GM12801 (cell line): ENCODE data around the gene C6orf136.

Experiments
- CTCF ChIP-seq: IDR thresholded peaks from one replicate; pipeline ENCODE4 v1.5.1; 2011; ENCODE audit warnings: control low read depth; ENCODE audit not compliant: insufficient read length; ENCODE audit errors: extremely low read depth

C6orf136 gene

GRCh38 chr6:30689022-30689865 lies 42.3 kb downstream of the C6orf136 start:
- TF ChIP-seq CTCF, result no peak

- TF ChIP-seq CTCF, result no peak
Observed at GRCh38 chr6:30689985-30690384, 43.1 kb downstream of the C6orf136 start.

GRCh38 chr6:30690403-30691207 lies 43.7 kb downstream of the C6orf136 start, which contains the start of gene NRM:
Gene NRM, minus strand, starts transcription at chr6:30690984. Its CDS starts 10 bp downstream, at chr6:30690974.
- TF ChIP-seq CTCF, result no peak

GRCh38 chr6:30691208-30691847 lies 44.4 kb downstream of the C6orf136 start:
- no peak for TF ChIP-seq CTCF

GRCh38 chr6:30696432-30696831 lies 49.5 kb downstream of the C6orf136 start:
- no peak for TF ChIP-seq CTCF

GRCh38 chr6:30700340-30700739 lies 53.4 kb downstream of the C6orf136 start:
- no peak for TF ChIP-seq CTCF
